H1 (cell line): ENCODE measurements around the gene GPRIN1. TPM values are rescaled to one million over a fixed set of nuclear protein-coding genes. Genes with fewer than 3 reads are reported as not detected.

Experiments used
- CTCF ChIA-PET: fragments of 300-600 bp; sonication (Branson Sonifier 250); formaldehyde crosslinking; loops from one replicate; lab custom pipeline; 2021; ENCODE audit not compliant: partially characterized antibody; lab: Charles Lee
- POLR2A ChIA-PET: fragments of 300-600 bp; sonication (Branson Sonifier 250); formaldehyde crosslinking; loops from one replicate; lab custom pipeline; 2021; ENCODE audit warnings: inconsistent platforms; ENCODE audit not compliant: partially characterized antibody; lab: Charles Lee
- DNase-seq, 2 experiments: peaks; one replicate each; pipeline versions ENCODE4 v3.0.0 to v3.0.0-alpha.2; 2010 to 2022; ENCODE audit warnings: low spot score in 2 of 2, low read depth in 1 of 2, mixed read lengths in 1 of 2
- FAIRE-seq: peaks from 2 replicates; lab custom pipeline; 2011; peaks lifted over from hg19 to GRCh38; lab: Jason Lieb, UNC
- H2AFZ ChIP-seq: 2 replicates; pipeline ENCODE4 v1.8.1; 2012; ENCODE audit warnings: low read length, inconsistent platforms
- H2AK5ac ChIP-seq: 2 replicates; pipeline ENCODE4 v1.6.1; 2013; ENCODE audit warnings: low read depth, low read length
- H2BK120ac ChIP-seq: replicated peaks from 2 replicates; pipeline ENCODE3; 2013; ENCODE audit warnings: low read depth, low read length, inconsistent platforms
- H2BK12ac ChIP-seq: 2 replicates; pipeline ENCODE4 v1.6.1; 2013; ENCODE audit warnings: low read depth, low read length
- H2BK15ac ChIP-seq: 2 replicates; pipeline ENCODE4 v1.6.1; 2013; ENCODE audit warnings: low read length
- H2BK20ac ChIP-seq: 2 replicates; pipeline ENCODE4 v1.6.1; 2013; ENCODE audit warnings: low read length
- H2BK5ac ChIP-seq: 2 replicates; pipeline ENCODE4 v1.6.1; 2013; ENCODE audit warnings: low read depth, low read length
- H3K14ac ChIP-seq: 2 replicates; pipeline ENCODE4 v1.6.1; 2013; ENCODE audit warnings: inconsistent platforms; ENCODE audit not compliant: insufficient read length
- H3K18ac ChIP-seq: 2 replicates; pipeline ENCODE4 v1.6.1; 2013; ENCODE audit warnings: low read length; ENCODE audit errors: extremely low read depth
- H3K23ac ChIP-seq: 2 replicates; pipeline ENCODE4 v1.6.1; 2013; ENCODE audit warnings: inconsistent platforms; ENCODE audit not compliant: insufficient read length
- H3K23me2 ChIP-seq: 2 replicates; pipeline ENCODE4 v1.6.1; 2013; ENCODE audit warnings: low read depth, low read length
- H3K27ac ChIP-seq: 2 replicates; pipeline ENCODE4 v1.6.1; 2011; ENCODE audit warnings: low read depth, low read length, inconsistent platforms
- H3K27me3 ChIP-seq, 4 experiments: replicated peaks in 1 of 4; 1 replicate in 1 of 4; 2 replicates in 3 of 4; pipeline versions ENCODE4 v1.6.1 to v1.8.1; 2011 to 2013; ENCODE audit warnings: low read length in 3 of 4, mild to moderate bottlenecking in 3 of 4, inconsistent platforms in 2 of 4, mixed read lengths in 2 of 4, moderate library complexity in 1 of 4; ENCODE audit not compliant: control insufficient read depth in 3 of 4, insufficient read depth in 3 of 4; ENCODE audit errors: extremely low read depth in 1 of 4
- H3K36me3 ChIP-seq, 4 experiments: 2 replicates each; pipeline versions ENCODE4 v1.6.1 to v1.8.1; 2011 to 2013; ENCODE audit warnings: mild to moderate bottlenecking in 4 of 4, low read length in 3 of 4, moderate library complexity in 2 of 4, control low read depth in 1 of 4, inconsistent platforms in 1 of 4; ENCODE audit not compliant: insufficient read depth in 4 of 4, control insufficient read depth in 2 of 4
- H3K4ac ChIP-seq: replicated peaks from 2 replicates; pipeline ENCODE3; 2013; ENCODE audit warnings: low read length, low read depth, mixed read lengths, inconsistent platforms; ENCODE audit not compliant: insufficient read length
- H3K4me1 ChIP-seq, 4 experiments: replicated peaks in 1 of 4; 1 replicate in 1 of 4; 2 replicates in 3 of 4; pipeline versions ENCODE4 v1.6.1 to v1.8.1; 2011 to 2013; ENCODE audit warnings: low read length in 3 of 4, inconsistent platforms in 2 of 4, mixed read lengths in 1 of 4; ENCODE audit not compliant: insufficient read depth in 4 of 4, control insufficient read depth in 3 of 4
- H3K4me2 ChIP-seq, 2 experiments: 2 replicates each; pipeline versions ENCODE4 v1.6.1 to v1.8.1; 2011 to 2013; ENCODE audit warnings: low read depth in 2 of 2, low read length in 2 of 2, control low read depth in 1 of 2, inconsistent platforms in 1 of 2, mild to moderate bottlenecking in 1 of 2; ENCODE audit not compliant: insufficient read depth in 1 of 2
- H3K4me3 ChIP-seq, 4 experiments: fragments of 200-600, 300-600 bp in 1 of 4; sonication (generic), shearing (Covaris generic), sonication (Bioruptor Twin) in 1 of 4; 2 replicates each; pipeline versions ENCODE4 v1.5.1 to v1.8.1; 2011 to 2016; ENCODE audit warnings: low read length in 4 of 4, low read depth in 3 of 4, control low read depth in 2 of 4, inconsistent platforms in 2 of 4, mild to moderate bottlenecking in 2 of 4, mixed read lengths in 1 of 4, moderate library complexity in 1 of 4; ENCODE audit not compliant: insufficient read depth in 2 of 4; ENCODE audit errors: extremely low read depth in 1 of 4
- H3K56ac ChIP-seq: replicated peaks from 2 replicates; pipeline ENCODE3; 2013; ENCODE audit warnings: low read depth, mild to moderate bottlenecking, mixed read lengths, low read length, inconsistent platforms; ENCODE audit not compliant: insufficient read length
- H3K79me1 ChIP-seq: 2 replicates; pipeline ENCODE4 v1.6.1; 2013; ENCODE audit warnings: low read depth, low read length, control low read depth
- H3K79me2 ChIP-seq, 2 experiments: 2 replicates each; pipeline versions ENCODE4 v1.6.1 to v1.8.1; 2012 to 2013; ENCODE audit warnings: low read length in 2 of 2, mild to moderate bottlenecking in 2 of 2, inconsistent platforms in 1 of 2; ENCODE audit not compliant: insufficient read depth in 2 of 2, control insufficient read depth in 1 of 2
- H3K9ac ChIP-seq, 4 experiments: replicated peaks in 1 of 4; 1 replicate in 1 of 4; 2 replicates in 3 of 4; pipeline versions ENCODE4 v1.6.1 to v1.8.1; 2011 to 2013; ENCODE audit warnings: low read depth in 3 of 4, low read length in 3 of 4, control low read depth in 2 of 4, mild to moderate bottlenecking in 2 of 4, moderate library complexity in 2 of 4, inconsistent platforms in 1 of 4; ENCODE audit errors: extremely low read depth in 1 of 4
- H3K9me3 ChIP-seq, 2 experiments: 2 replicates each; pipeline versions ENCODE4 v1.6.1 to v1.8.1; 2012 to 2013; ENCODE audit warnings: mild to moderate bottlenecking in 2 of 2, moderate library complexity in 2 of 2, control low read depth in 1 of 2, inconsistent platforms in 1 of 2, low read depth in 1 of 2, low read length in 1 of 2, mixed read lengths in 1 of 2; ENCODE audit not compliant: insufficient read depth in 2 of 2
- H4K20me1 ChIP-seq, 2 experiments: replicated peaks in 1 of 2; 2 replicates each; pipeline versions ENCODE3 to v1.8.1; 2011 to 2013; ENCODE audit warnings: inconsistent platforms in 2 of 2, low read length in 2 of 2, mild to moderate bottlenecking in 1 of 2; ENCODE audit not compliant: insufficient read depth in 2 of 2, control insufficient read depth in 1 of 2
- H4K5ac ChIP-seq: 2 replicates; pipeline ENCODE4 v1.6.1; 2013; ENCODE audit warnings: low read length, low read depth, mixed read lengths, inconsistent platforms; ENCODE audit not compliant: insufficient read length
- H4K8ac ChIP-seq: 2 replicates; pipeline ENCODE4 v1.8.0; 2013; ENCODE audit warnings: mild to moderate bottlenecking, moderate library complexity, low read length, inconsistent platforms; ENCODE audit not compliant: insufficient read depth; ENCODE audit errors: extremely low read depth
- H4K91ac ChIP-seq: replicated peaks from 2 replicates; pipeline ENCODE3; 2013; ENCODE audit warnings: low read length, mixed read lengths, inconsistent platforms; ENCODE audit not compliant: insufficient read length
- CBX5 ChIP-seq: fragments of 300-800, 300-1000 bp; sonication (generic); IDR thresholded peaks from 2 replicates; pipeline ENCODE4 v1.7.1; 2016; ENCODE audit warnings: antibody characterized with exemption, low read length, low read depth
- PHF8 ChIP-seq: fragments of 200-600 bp; sonication (generic); conservative IDR thresholded peaks from 2 replicates; pipeline ENCODE4 v1.7.1; 2012; ENCODE audit warnings: low read depth, mild to moderate bottlenecking, inconsistent platforms, low read length, moderate library complexity
- TAF7 ChIP-seq: optimal IDR thresholded peaks from 2 replicates; pipeline ENCODE3; 2011; ENCODE audit warnings: low read depth, mild to moderate bottlenecking, inconsistent platforms, low read length, moderate library complexity, borderline replicate concordance
- TBP ChIP-seq: IDR thresholded peaks from 2 replicates; pipeline ENCODE4 v1.6.1; 2011; ENCODE audit warnings: low read depth, low read length, improper control_type of control experiment
- WGBS, 2 experiments: shearing (Covaris generic) in 1 of 2; methylation state at CpG; one replicate each; pipeline versions ENCODE4 v1.1.6 to v1.1.7; 2013 to 2015; ENCODE audit warnings: low lambda C conversion rate in 2 of 2, mixed read lengths in 2 of 2, inconsistent platforms in 1 of 2, low coverage in 1 of 2, missing lambda C conversion rate in 1 of 2; ENCODE audit not compliant: insufficient replicate concordance in 2 of 2, insufficient coverage in 1 of 2, insufficient read length in 1 of 2; ENCODE audit errors: extremely low coverage in 1 of 2, missing lambda C conversion rate in 1 of 2; 5-methylcytosine and 5-hydroxymethylcytosine counted together
- polyA plus RNA-seq, 7 experiments: library from polyadenylated mRNA; depleted of rRNA in 3 of 7; stranded (reverse) in 5 of 7; unstranded in 2 of 7; fragments of >200 nt in 5 of 7; fragments of 200-250 nt in 2 of 7; gene quantifications; 1 replicate in 5 of 7; 2 replicates in 1 of 7; 4 replicates in 1 of 7; pipeline versions ENCODE4 v1.2.1 to v1.2.3, GENCODE V29; 2011 to 2013; ENCODE audit warnings: missing spikeins in 2 of 7, mixed read lengths in 2 of 7
- total RNA-seq: library from RNA; stranded (reverse); fragmentation: NEBNext Ultra II Directional; extraction: Animal tissue kit (Norgen Biotek cat#: 25700); gene quantifications from 2 replicates; pipeline ENCODE4 v1.2.1, GENCODE V29; 2021

The GPRIN1 gene
- total and polyA plus RNA-seq, 2 of the 8 experiments (the other 6 are each of a cell fraction or from before 2014, with no cell fraction given): 3.3 to 12.0 TPM

GRCh38 chr5:176614805-176615478 lies 5.0 kb upstream of the GPRIN1 start:
- no peak overlapping the region for H2AK5ac ChIP-seq
- H2BK15ac ChIP-seq: no peak overlapping the region
- H3K9me3 ChIP-seq: peaks cover 0 to 5% of the 10 kb centered on the region in 2 experiments; a peak in 1 of 4 replicates
- H4K8ac ChIP-seq: no peak overlapping the region
- no peaks in the 10 kb centered on the region for H3K79me1 ChIP-seq
- H2BK12ac ChIP-seq: peak overlapping the region; percentile 68; the same call in 1 of the 2 replicates
- no peak overlapping the region for H4K5ac ChIP-seq
- peaks cover 0 to 6% of the 10 kb centered on the region in 2 experiments for H4K20me1 ChIP-seq
- no peak overlapping the region for H3K9ac ChIP-seq
- no peak overlapping the region for H3K14ac ChIP-seq
- no peak overlapping the region for H3K4ac ChIP-seq
- H3K4me1 ChIP-seq: peaks cover 0 to 6% (median 4%) of the 10 kb centered on the region in 4 experiments; a peak in 6 of 7 replicates
- H3K27ac ChIP-seq: no peak overlapping the region
- WGBS, 2 experiments: 78% methylated on average over 8 of the region's 8 CpGs; no CpG with 5 or more reads in 1 of the 2 experiments
- H3K23me2 ChIP-seq: peaks cover 5% of the 10 kb centered on the region; the same call in 1 of the 2 replicates
- H3K27me3 ChIP-seq: peaks cover 6 to 37% (median 24%) of the 10 kb centered on the region in 4 experiments; a peak in 6 of 7 replicates
- FAIRE-seq: no peak
- H2BK5ac ChIP-seq: no peak overlapping the region
- no peak overlapping the region for H2BK120ac ChIP-seq
- no peak overlapping the region for H3K23ac ChIP-seq
- no peak overlapping the region for H3K18ac ChIP-seq
- no peak for DNase-seq
- H3K4me3 ChIP-seq: no peak overlapping the region
- ChIA-PET POLR2A (interaction anchor here (1.8 kb wide), 1 partner anchor 78 kb away, joined by 6 read pairs; the partner anchor contains the start of gene RNF44), CTCF (no interaction called here)
- H3K4me2 ChIP-seq: no peak overlapping the region
- H3K36me3 ChIP-seq: no peaks in the 10 kb centered on the region
- TF ChIP-seq TAF7 (no peak), CBX5 (no peak), TBP (no peak), PHF8 (no peak)
- no peak overlapping the region for H2BK20ac ChIP-seq
- no peaks in the 10 kb centered on the region for H3K79me2 ChIP-seq
- no peak overlapping the region for H4K91ac ChIP-seq
- no peak overlapping the region for H2AFZ ChIP-seq
- H3K56ac ChIP-seq: no peak overlapping the region
